GM21717 (cell line): ENCODE data around the gene COL9A1.
"Not testable (repeated sequence)": the region's sequence is repeated elsewhere in the genome, so short reads cannot be mapped to it uniquely, and the experiment has no call there.

ENCODE experiments used
- ATAC-seq: cut with Tn5 transposase; IDR thresholded peaks from one replicate; pipeline ENCODE4 v1.9.1; 2021; ENCODE audit warnings: mild to moderate bottlenecking, moderate library complexity; ENCODE audit not compliant: unreplicated experiment

COL9A1 gene

GRCh38 chr6:70303034-70303525 lies at the start of gene COL9A1:
COL9A1 (minus strand) TSS chr6:70303084; CDS start chr6:70302924, 160 bp downstream.
- no peak for ATAC-seq

GRCh38 chr6:70351461-70351860 lies 48.6 kb upstream of the COL9A1 start:
- ATAC-seq: no peak

DNA sequence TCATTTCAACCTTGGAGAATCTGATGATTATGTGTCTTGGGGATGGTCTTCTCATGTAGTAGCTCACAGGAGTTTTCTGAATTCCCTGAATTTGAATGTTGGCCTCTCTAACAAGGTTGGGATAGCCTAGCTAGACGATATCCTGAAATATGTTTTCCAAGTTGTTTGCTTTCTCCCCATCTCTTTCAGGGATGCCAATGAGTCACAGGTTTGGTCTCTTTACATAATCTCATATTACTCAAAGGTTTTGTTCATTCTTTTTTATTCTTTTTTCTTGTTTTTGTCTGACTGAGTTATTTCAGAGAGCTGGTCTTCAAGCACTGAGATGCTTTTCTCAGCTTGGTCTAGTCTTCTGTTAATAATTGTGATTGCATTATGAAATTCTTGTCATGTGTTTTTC lies 42.7 kb upstream of the COL9A1 start:
- no peak for ATAC-seq

- ATAC-seq: no peak
These were observed 40.4 kb upstream of the COL9A1 start for GRCh38 chr6:70343313-70343712.

DNA sequence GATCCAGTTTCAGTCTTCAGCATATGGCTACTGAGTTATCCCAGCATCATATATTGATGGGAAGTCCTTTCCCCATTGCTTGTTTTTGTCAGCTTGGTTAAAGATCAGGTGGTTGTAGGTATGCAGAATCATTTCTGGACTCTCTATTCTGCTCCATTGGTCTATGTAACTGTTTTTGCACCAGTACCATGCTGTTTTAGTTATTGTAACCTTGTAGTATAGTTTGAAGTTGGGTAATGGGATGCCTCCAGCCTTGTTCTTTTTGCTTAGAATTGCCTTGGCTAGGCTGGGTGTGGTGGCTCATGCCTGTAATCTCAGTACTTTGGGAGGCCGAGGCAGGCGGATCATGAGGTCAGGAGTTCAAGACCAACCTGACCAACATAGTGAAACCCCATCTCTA lies 36.9 kb upstream of the COL9A1 start:
- not testable (repeated sequence) for ATAC-seq

- ATAC-seq: no peak
These were observed 35.9 kb upstream of the COL9A1 start for GRCh38 chr6:70338775-70339174.

GRCh38 chr6:70337743-70338105 lies 34.8 kb upstream of the COL9A1 start:
- ATAC-seq: no peak

- no peak for ATAC-seq
These were observed 34.3 kb upstream of the COL9A1 start for GRCh38 chr6:70336996-70337742.

- no peak for ATAC-seq
These were observed 24.2 kb upstream of the COL9A1 start for GRCh38 chr6:70327036-70327435.

GRCh38 chr6:70325009-70325408 lies 22.1 kb upstream of the COL9A1 start:
- no peak for ATAC-seq

- ATAC-seq: not testable (repeated sequence)
These were observed 14.9 kb upstream of the COL9A1 start for GRCh38 chr6:70317799-70318198.

DNA sequence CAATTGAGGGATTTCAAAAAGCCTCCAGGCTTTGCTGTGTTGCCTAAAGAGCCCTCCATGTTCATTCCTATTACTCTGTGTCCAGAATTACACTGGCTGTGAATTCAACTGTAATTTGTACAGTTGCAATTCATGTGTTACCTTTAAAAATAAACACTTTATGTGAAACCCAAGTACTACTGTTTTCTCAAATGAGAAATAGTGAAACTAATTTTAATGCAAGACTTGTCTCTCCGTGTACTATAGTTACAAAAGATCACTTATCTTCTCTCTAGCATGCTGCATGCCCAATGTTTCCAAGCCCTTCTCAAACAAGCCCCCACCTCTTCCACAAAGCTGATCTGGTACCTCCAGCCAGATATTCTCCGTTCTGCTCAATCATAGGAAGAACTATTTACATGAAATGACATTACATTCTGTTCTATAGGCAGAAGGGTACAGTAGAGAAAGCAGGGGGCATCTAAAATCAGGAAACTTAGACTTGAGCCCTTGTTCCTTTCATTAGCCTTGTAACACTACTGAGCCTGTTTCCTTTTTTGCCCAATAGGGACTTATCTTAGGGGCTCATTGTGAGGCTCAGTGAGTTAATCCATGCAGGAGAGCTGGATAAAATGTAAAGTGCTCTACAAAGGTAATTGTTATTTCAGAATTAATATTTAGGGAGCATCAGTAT lies 12.3 kb upstream of the COL9A1 start:
- no peak for ATAC-seq

DNA sequence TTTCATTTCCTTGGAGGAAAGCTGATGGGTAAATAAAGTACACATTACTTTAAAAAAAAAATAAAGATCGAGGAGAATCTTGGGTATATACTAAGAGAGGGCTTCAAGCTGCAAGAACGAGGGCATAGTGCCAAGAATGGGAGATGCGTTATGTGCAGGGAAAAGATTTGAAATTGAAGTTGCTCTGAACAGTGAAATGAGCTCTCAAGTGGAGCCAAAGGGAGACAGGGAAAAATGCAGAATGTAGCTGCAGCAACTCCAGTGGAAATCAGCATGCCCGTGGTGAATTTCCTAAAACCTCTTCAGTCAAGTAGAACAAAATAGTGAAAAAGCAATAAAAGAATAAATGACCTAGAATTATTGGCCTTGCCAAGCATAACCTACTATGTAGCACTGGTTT lies 11.4 kb upstream of the COL9A1 start:
- ATAC-seq: no peak

DNA sequence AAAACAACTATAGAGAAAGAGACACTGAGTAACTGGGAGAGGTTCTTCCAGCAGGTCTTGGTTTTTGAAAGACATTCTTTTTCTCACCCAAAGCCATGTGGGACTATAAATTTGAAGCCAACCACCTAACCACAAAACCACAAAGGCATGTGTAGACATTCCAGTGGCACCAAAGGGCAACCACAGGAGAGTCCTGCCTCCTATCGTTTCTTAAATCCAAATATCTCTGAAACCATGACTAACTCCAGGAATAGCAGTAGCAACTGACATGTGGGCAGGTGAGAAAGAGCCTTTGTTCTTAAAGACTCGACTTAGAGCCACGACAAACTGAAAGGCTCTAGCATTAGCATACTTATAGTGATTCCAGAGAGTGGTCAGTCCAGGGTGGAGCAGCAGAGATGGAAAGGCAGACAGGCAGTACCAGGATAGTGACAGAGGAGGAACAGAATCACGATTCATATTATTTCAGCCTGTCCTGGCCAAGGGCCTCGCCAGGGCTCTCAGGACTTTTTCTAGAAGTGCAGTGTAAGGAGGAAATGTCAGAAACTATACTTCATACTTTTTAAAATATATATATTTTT lies 9.4 kb upstream of the COL9A1 start:
- peak; percentile 62 for ATAC-seq

DNA sequence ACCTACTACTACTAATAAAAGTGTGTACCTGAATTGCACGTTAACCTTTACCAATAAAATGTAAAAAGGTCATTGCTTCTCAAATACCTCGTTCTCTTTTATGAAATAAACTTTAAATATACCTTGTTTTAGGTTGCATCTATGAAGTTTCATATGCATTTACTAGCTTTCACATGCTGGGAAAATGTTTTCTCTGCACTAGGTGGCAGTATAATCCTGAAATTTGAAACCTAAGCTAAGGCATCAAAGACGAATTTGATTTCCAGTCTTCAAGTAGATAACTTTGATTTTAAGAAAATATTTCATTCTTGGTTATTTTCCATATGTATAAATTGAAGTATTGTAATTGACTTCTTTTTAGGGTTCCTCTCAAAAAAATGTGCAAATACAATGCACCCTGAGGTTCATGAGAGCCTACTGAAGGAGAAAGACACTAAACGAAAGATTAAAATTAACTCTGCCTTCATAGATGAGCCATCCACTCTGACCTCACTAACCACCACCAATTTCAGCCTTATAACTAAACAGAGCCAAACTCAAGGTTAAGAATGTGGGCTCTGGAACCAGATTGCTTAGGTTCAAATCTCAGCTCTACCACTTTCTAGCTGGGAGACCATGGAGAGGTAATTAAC lies 7.3 kb upstream of the COL9A1 start:
- ATAC-seq: no peak

- ATAC-seq: no peak
These were observed 6.4 kb upstream of the COL9A1 start for GRCh38 chr6:70309243-70309642.

- not testable (repeated sequence) for ATAC-seq
These were observed 5.3 kb upstream of the COL9A1 start for GRCh38 chr6:70308142-70308541.

DNA sequence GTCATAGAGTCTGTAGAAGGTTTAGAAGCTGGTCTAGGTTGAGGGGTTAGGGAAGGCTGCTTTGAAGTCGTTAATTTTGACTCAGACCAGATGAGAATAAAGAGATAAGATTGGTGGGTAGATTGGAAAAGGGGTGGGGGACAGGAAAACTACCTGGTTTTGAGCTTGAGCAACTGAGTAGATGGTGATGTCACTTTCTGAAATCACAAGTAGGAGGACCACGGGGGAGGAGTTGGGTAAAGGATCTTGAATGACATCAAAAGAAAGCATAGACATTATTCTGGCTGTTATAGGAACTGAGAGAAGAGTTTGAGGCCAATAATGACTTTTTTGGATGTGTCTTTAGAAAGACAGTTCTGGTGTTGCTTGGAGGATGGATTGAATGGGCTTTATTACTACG lies 4.1 kb upstream of the COL9A1 start:
- no peak for ATAC-seq

DNA sequence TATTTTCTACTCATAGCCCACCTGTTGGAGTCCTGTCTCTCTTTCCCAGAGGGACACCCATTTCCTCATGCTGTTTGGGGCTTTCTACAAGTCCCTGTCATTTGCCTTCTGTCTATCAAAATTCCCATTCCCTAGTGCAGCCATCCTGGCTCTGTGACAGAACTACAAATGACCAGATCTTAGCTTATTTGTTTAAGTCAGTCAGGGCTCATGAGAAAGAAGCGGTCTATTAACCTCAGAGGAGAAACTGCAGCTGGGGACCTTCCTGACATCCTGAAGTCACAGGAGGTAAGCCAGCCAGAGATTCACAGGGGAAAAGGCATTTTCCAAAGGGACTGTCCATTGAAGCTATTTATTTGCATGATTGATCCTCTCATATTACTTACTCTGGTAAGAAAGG lies 1.7 kb upstream of the COL9A1 start:
- ATAC-seq: no peak

DNA sequence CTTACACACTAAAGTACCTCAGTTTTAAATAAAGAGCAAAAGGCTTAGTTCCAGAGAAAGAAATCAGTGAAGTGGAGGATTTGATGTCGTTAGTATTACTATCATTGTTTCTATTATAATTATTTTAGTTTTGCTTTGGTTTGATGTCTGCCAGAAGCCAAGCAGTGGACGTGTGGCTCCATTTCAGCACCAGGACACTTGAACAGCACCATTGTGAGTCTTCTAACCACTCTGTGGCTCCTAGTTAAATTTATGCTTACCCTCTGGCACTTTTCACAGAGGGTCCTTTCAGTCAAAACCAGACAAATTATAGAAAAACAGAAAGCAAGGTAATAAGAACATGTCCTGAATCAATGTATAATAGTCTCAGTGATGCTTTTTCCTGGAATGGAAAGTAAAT lies 3.4 kb downstream of the COL9A1 start:
- ATAC-seq: no peak

- ATAC-seq: no peak
These were observed 4.8 kb downstream of the COL9A1 start for GRCh38 chr6:70298068-70298467.

GRCh38 chr6:70292193-70292592 lies 10.7 kb downstream of the COL9A1 start:
- no peak for ATAC-seq
